Epidermal melanocyte (primary cell): ENCODE measurements around the gene ARHGAP19.
A peak's percentile ranks its signal among the peaks of the same experiment; 100 is the strongest.

Experiments used
- DNase-seq: peaks from one replicate; pipeline ENCODE4 v3.0.0; 2011; ENCODE audit warnings: low spot score; ENCODE audit not compliant: insufficient read length

Gene ARHGAP19

GRCh38 chr10:97229322-97230015, 63.0 kb downstream of the ARHGAP19 start:
- no peak for DNase-seq

GRCh38 chr10:97228775-97229157, 63.7 kb downstream of the ARHGAP19 start:
- no peak for DNase-seq

- DNase-seq, result no peak
Observed at GRCh38 chr10:97228130-97228774, 64.2 kb downstream of the ARHGAP19 start.

GRCh38 chr10:97226398-97226797, 66.0 kb downstream of the ARHGAP19 start:
- no peak for DNase-seq

- DNase-seq, result no peak
Observed at GRCh38 chr10:97224483-97225435, 67.7 kb downstream of the ARHGAP19 start.

GRCh38 chr10:97222326-97222961, 70.0 kb downstream of the ARHGAP19 start:
- DNase-seq, result no peak

DNA sequence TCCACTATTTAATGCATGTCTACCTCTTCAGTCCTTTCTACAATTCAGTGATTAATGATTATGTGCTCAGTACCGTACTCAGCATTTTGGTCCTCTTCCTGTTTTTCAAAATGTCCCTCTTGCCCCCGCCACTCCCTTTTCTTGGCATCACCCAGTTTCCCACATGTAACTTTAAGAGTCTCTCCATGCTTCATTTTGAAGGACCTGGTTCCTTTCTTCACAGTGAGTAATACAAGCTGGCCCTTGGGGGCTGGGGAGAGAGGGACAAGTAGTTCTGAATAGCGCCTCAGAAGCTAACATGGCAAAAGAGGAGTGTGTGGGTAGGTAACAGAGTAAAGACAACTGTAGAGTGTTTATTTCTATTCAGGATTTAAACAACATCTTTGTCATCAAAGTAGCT, 72.1 kb downstream of the ARHGAP19 start:
- no peak for DNase-seq

- no peak for DNase-seq
Observed at GRCh38 chr10:97217299-97217698, 75.1 kb downstream of the ARHGAP19 start.

DNA sequence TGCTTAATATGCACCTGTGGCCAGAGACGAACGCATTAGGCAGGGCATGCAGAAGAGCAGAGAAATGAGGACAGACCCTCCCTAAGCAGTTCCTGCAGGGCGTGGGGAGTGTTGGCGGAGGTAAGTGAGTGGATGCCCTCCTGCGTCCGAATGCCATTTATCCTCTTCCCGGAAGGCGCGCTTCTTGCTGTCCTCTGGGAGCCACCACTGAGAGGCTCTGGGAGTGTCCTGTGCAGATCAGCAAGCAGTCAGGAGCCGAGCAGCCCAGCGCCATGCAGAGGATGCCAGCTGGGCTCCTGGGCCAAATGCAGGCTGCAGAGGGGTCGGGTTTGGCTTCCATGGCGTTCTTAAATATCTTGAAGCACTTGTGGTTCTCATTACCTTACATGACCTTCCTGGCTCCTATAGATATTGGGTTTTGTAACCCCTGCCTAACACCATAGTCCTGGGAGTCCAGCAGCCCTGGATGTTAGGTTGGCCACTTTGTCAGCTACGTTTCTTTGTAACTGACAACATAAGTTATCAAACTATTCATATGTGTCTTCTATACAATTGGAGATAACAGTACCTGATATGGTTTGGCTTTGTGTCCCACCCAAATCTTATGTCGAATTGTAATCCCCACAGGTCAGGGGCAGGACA, 76.7 kb downstream of the ARHGAP19 start:
- no peak for DNase-seq

DNA sequence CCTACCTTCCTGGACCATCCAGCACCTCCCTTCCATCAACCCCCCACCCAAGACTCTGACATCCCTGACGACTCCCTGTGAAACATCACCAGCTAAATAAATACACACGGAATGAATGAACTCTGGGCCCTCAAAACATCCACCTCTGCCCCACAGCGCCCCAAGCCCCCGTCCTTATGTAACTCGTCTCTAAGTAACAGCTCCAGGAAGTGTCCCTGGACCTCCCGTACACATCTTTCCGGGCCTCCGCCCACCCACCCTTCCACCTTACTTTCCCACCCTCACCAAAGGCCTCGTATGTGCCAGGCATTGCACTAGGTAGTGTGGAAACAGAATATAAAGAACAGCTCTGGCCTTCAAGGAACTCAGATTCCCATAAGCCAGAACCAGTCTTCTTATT, 79.0 kb downstream of the ARHGAP19 start:
- DNase-seq, result no peak

DNA sequence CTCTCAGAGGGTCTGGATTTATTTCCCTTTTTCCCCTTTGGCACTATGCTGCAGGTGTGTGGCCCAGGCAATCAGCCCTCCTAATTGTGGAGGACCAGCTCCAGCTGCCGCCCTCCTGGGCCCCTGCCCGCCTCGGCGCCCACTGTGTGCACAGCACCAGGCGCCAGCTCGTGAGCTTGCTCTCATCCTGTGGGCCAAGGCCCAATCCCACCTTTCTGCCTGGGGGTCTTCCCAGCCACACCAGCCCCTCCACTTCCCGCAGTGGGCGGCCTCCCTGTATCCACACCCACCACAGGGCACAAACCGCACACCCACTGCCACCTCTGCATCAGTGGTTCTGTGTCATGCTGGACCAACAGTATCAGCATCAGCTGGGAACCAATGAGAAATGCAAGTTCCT, 81.2 kb downstream of the ARHGAP19 start:
- no peak for DNase-seq

- DNase-seq, result peak; percentile 41
Observed at GRCh38 chr10:97210543-97210960, 81.9 kb downstream of the ARHGAP19 start.

DNA sequence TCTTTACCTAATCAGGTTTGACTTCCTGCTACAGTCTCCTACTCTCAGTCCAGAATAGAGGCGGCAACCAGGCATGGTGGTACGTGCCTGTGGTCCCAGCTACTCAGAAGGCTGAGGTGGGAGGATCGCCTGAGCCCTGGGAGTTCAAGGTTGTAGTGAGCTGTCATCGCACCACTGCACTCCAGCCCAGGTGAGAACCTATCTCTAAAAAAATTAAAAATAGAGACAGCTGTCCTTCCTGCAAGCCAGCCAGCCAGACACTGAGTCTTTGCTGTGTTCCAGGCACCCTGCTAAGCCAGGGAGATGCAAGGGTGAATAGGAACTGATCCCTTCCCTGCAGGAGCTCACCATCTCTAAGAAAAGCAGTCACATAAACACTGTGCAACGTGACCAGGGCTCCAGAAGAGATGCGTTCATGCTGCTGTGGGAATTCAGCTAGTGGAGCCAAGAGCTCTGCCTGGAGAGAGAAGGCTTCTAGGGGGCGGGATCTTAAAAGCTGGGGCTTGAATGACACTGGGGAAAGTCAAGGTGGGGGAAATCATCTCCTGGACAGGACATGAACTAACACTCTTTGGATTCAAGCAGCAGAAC, 84.6 kb downstream of the ARHGAP19 start:
- no peak for DNase-seq

DNA sequence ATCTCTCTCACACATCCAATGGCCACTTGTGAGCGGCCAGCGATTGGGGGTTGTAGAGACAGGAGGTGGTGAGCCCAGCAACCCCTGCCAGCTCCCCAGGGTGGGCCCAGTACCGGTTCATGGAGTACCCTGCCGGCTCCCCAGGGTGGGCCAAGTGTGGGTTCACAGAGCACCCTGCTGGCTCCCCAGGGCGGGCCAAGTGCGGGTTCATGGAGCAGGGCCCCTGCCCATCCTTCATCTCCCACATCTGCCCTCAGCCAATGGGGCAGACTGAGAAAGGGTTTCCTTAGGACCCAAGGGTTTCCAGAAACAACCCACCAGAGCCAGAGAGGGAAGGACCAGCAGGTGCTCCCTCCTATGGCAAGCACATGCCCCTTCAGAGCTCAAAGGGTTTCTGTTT, 85.3 kb downstream of the ARHGAP19 start:
- DNase-seq, result no peak

GRCh38 chr10:97204826-97205679, 87.4 kb downstream of the ARHGAP19 start:
- DNase-seq, result no peak

DNA sequence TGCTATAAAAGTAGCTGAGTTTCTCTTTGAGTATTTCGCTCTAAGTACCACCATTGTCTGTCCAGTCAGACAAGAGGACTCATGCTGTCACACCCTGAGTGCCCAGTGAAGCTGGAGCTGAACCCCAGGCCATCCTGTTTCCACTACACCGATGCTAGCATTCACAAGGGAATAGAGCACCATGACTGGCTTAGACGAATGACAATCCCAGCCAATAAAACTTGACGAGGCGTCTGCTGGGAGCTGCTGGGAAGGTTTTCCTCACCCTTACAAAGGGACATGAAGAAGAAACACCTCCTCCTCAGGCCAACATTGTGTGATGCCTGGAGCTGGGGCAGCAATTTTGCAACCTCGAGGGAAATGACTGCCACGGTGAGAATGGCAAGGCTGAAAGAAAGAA, 89.2 kb downstream of the ARHGAP19 start:
- DNase-seq, result no peak

DNA sequence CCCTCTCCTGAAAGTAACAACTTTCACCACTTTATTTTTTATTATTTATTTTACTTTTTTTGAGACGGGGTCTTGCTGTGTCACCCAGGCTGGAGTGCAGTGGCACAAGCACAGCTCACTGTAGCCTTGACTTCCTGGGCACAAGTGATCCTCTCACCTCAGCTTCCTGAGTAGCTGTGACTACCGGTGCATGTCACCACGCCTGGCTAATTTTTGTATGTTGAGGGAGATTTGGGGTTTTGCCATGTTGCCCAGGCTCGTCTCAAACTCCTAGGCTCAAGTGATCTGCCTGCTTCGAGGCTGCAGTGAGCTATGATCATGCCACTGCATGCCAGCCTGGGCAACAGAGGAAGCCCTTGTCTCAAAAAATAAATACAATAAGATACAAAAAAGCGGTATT, 91.8 kb downstream of the ARHGAP19 start:
- no peak for DNase-seq

DNA sequence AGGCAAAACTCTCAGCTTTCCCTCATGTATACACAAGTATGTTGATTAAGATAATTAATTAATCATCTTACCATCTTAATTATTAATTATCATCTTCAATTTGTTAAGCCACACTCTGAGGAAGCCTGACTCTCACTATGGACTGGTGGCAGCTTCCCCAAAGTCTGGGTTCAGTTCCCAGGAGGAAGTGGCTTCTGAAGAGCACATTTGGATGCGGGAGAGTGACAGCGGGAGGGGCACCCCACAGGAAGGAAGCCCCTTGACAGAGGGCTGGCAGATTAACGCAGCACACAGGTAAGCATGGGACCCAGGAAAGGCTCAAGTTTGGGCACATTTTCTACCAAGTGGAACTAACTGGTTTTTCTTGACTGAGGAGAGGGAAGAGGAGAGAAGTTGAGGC, 93.3 kb downstream of the ARHGAP19 start:
- DNase-seq, result no peak

- peak; percentile 69 for DNase-seq
Observed at GRCh38 chr10:97197030-97197500, 95.4 kb downstream of the ARHGAP19 start.
